ENCODE results near the gene RPS6KA1. TPM values are rescaled to one million over a fixed set of nuclear protein-coding genes. Genes with fewer than 3 reads are reported as not detected.
"Not testable (repeated sequence)": the region's sequence is repeated elsewhere in the genome, so short reads cannot be mapped to it uniquely, and the experiment has no call there.

The RPS6KA1 gene
- total RNA-seq, 4 donors from 2014 or later, result 3.5 to 8.5 (median 6.2) TPM

- Histone ChIP-seq H3K27me3 (no peaks in the 10 kb centered on the region), H3K9me3 (peaks cover 0 to 9% (median 0%) of the 10 kb centered on the region in 3 donors), H3K36me3 (no peaks in the 10 kb centered on the region), H3K4me1 (no peaks in the 10 kb centered on the region), H3K4me3 (no peak overlapping the region), H3K27ac (no peak overlapping the region)
- TF ChIP-seq, protein P1, sequence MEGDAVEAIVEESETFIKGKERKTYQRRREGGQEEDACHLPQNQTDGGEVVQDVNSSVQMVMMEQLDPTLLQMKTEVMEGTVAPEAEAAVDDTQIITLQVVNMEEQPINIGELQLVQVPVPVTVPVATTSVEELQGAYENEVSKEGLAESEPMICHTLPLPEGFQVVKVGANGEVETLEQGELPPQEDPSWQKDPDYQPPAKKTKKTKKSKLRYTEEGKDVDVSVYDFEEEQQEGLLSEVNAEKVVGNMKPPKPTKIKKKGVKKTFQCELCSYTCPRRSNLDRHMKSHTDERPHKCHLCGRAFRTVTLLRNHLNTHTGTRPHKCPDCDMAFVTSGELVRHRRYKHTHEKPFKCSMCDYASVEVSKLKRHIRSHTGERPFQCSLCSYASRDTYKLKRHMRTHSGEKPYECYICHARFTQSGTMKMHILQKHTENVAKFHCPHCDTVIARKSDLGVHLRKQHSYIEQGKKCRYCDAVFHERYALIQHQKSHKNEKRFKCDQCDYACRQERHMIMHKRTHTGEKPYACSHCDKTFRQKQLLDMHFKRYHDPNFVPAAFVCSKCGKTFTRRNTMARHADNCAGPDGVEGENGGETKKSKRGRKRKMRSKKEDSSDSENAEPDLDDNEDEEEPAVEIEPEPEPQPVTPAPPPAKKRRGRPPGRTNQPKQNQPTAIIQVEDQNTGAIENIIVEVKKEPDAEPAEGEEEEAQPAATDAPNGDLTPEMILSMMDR (IDR thresholded peaks at IDR 0.05), result no peak
- TF ChIP-seq EP300 (IDR thresholded peaks at IDR 0.05) (no peak), POLR2AphosphoS5 (IDR thresholded peaks at IDR 0.05) (no peak), POLR2A (IDR thresholded peaks at IDR 0.05) (no peak)
- WGBS, 2 donors (ENCODE audit: low coverage in 1 of 2), result 58 to 80% methylated on average over 2 to 3 of the region's 5 CpGs
- no peak for ATAC-seq
Observed at GRCh38 chr1:26583646-26584485, 54.3 kb downstream of the RPS6KA1 start.

DNA sequence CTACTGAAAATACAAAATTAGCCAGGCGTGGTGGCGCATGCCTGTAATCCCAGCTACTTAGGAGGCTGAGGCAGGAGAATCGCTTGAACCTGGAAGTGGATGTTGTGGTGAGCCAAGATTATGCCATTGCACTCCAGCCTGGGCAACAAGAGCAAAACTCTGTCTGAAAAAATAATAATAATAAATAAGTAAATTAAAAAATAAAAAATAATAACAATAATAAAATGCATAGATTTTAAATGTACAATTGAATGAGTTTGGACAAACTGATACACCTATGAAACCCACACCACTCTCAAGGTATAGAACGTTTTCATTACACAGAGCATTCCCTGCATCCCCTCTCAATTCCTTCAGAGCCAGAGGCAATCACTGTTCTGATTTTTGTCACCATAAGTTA is 55.0 kb downstream of the RPS6KA1 start:
- not testable (repeated sequence) for H3K36me3 ChIP-seq, H3K27ac ChIP-seq, H3K27me3 ChIP-seq, H3K4me3 ChIP-seq, ATAC-seq, H3K4me1 ChIP-seq
- peaks cover 0 to 10% (median 0%) of the 10 kb centered on the region in 3 donors for H3K9me3 ChIP-seq
- WGBS, 2 donors (ENCODE audit: low coverage in 1 of 2), result 80 to 88% methylated on average over 4 of the region's 4 CpGs

GRCh38 chr1:26585471-26585870 is 55.9 kb downstream of the RPS6KA1 start:
- Histone ChIP-seq H3K27me3 (no peaks in the 10 kb centered on the region), H3K36me3 (no peaks in the 10 kb centered on the region), H3K9me3 (peaks cover 0 to 10% (median 0%) of the 10 kb centered on the region in 3 donors), H3K4me1 (no peaks in the 10 kb centered on the region), H3K4me3 (no peak overlapping the region), H3K27ac (no peak overlapping the region)
- 67 to 90% methylated on average over 6 of the region's 6 CpGs for WGBS, 2 donors (ENCODE audit: low coverage in 1 of 2)
- ATAC-seq, result no peak
- TF ChIP-seq EP300 (IDR thresholded peaks at IDR 0.05) (no peak), POLR2AphosphoS5 (IDR thresholded peaks at IDR 0.05) (no peak), POLR2A (IDR thresholded peaks at IDR 0.05) (no peak)
- TF ChIP-seq, protein P1 (IDR thresholded peaks at IDR 0.05), result no peak

- H3K36me3 ChIP-seq, result no peaks in the 10 kb centered on the region
- ATAC-seq, result no peak
- TF ChIP-seq POLR2AphosphoS5 (IDR thresholded peaks at IDR 0.05) (no peak), EP300 (IDR thresholded peaks at IDR 0.05) (no peak), POLR2A (IDR thresholded peaks at IDR 0.05) (no peak)
- TF ChIP-seq, protein P1 (IDR thresholded peaks at IDR 0.05), result no peak
- no peak overlapping the region for H3K27ac ChIP-seq
- peaks cover 0 to 6% (median 0%) of the 10 kb centered on the region in 3 donors for H3K9me3 ChIP-seq
- 57 to 66% methylated on average over 2 to 3 of the region's 5 CpGs for WGBS, 2 donors (ENCODE audit: low coverage in 1 of 2)
- no peak overlapping the region for H3K4me3 ChIP-seq
- no peaks in the 10 kb centered on the region for H3K27me3 ChIP-seq
- no peaks in the 10 kb centered on the region for H3K4me1 ChIP-seq
Observed at GRCh38 chr1:26593385-26593784, 63.8 kb downstream of the RPS6KA1 start.

DNA sequence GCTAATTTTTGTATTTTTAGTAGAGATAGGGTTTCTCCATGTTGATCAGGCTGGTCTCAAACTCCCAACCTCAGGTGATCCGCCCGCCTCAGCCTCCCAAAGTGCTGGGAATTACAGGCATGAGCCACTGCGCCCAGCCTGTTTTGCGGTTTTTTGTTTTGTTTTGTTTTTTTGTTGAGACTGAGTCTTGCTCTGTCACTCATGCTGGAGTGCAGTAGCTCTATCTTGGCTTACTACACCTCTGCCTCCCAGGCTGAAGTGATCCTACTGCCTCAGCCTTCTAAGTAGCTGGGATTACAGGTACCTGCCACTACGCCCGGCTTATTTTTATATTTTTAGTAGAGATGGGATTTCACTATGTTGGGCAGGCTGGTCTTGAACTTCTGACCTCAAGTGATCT is 65.0 kb downstream of the RPS6KA1 start:
- H3K36me3 ChIP-seq, H3K27me3 ChIP-seq, H3K4me3 ChIP-seq, H3K9me3 ChIP-seq, H3K4me1 ChIP-seq, ATAC-seq, H3K27ac ChIP-seq: not testable (repeated sequence)
- 95% methylated on average over 6 of the region's 6 CpGs; no CpG with 5 or more reads in 1 of the 2 donors for WGBS, 2 donors (ENCODE audit: low coverage in 1 of 2)

GRCh38 chr1:26597629-26598039 is 68.1 kb downstream of the RPS6KA1 start:
- TF ChIP-seq, protein P1 (IDR thresholded peaks at IDR 0.05), result peak; percentile 64 to 83 (median 71)
- TF ChIP-seq EP300 (IDR thresholded peaks at IDR 0.05) (no peak), POLR2AphosphoS5 (IDR thresholded peaks at IDR 0.05) (no peak), POLR2A (IDR thresholded peaks at IDR 0.05) (no peak)
- WGBS, 2 donors (ENCODE audit: low coverage in 1 of 2), result 0 to 11% methylated on average over 2 of the region's 2 CpGs

More at GRCh38 chr1:26597629-26598039, 68.1 kb downstream of the RPS6KA1 start:
- Histone ChIP-seq H3K9me3 (no peaks in the 10 kb centered on the region), H3K27me3 (no peaks in the 10 kb centered on the region), H3K27ac (no peak overlapping the region), H3K36me3 (no peaks in the 10 kb centered on the region), H3K4me3 (no peak overlapping the region), H3K4me1 (peaks cover 0 to 6% (median 0%) of the 10 kb centered on the region in 3 donors)
- ATAC-seq, result no peak
